ENCODE results near the gene THNSL1.

The THNSL1 gene

DNA sequence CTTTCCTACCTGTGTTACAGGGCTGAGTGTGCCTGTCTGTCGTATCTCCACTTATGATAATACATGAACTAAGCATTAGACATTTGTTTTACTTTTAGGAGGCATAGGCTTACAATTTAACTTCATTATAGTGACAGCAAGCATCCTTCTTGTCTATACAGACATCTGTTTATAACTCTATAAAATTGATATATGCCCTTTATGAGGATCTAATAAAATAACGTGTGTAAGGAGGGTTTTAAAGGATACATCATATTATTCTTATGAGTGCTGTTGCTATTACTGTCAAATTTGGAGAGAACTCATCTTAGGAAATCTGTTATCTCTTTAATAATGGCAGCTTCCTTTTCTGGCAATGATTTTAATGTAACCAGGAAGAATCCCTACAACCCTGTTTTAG is 21.9 kb downstream of the THNSL1 start:
- no peak overlapping the region for H3K4me3 ChIP-seq (ENCODE audit: low read length)
- TF ChIP-seq, protein P1, sequence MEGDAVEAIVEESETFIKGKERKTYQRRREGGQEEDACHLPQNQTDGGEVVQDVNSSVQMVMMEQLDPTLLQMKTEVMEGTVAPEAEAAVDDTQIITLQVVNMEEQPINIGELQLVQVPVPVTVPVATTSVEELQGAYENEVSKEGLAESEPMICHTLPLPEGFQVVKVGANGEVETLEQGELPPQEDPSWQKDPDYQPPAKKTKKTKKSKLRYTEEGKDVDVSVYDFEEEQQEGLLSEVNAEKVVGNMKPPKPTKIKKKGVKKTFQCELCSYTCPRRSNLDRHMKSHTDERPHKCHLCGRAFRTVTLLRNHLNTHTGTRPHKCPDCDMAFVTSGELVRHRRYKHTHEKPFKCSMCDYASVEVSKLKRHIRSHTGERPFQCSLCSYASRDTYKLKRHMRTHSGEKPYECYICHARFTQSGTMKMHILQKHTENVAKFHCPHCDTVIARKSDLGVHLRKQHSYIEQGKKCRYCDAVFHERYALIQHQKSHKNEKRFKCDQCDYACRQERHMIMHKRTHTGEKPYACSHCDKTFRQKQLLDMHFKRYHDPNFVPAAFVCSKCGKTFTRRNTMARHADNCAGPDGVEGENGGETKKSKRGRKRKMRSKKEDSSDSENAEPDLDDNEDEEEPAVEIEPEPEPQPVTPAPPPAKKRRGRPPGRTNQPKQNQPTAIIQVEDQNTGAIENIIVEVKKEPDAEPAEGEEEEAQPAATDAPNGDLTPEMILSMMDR (IDR thresholded peaks at IDR 0.05; ENCODE audit: insufficient read depth, low read depth, low read length, missing control alignments), result no peak
- DNase-seq (ENCODE audit: low read depth), result no peak

DNA sequence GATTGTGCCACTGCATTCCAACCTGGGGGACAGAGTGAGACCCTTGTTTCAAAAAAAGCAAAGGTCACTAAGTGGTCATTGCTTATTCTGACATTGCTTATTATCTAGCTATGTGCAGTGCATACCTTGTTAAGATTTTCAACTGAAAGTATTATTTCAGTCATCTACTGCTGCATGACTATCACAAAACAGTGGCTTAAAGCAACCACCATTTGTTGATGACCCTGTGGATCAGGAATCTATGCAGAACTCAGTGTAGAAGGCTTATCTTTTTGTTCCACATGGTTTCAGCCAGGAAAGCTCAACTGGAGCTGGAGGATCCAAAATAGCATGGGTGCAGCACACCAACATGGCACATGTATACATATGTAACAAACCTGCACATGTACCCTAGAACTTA is 23.1 kb downstream of the THNSL1 start:
- H3K4me3 ChIP-seq (ENCODE audit: low read length), result no peak overlapping the region
- TF ChIP-seq, protein P1 (IDR thresholded peaks at IDR 0.05; ENCODE audit: insufficient read depth, low read depth, low read length, missing control alignments), result no peak
- no peak for DNase-seq (ENCODE audit: low read depth)

DNA sequence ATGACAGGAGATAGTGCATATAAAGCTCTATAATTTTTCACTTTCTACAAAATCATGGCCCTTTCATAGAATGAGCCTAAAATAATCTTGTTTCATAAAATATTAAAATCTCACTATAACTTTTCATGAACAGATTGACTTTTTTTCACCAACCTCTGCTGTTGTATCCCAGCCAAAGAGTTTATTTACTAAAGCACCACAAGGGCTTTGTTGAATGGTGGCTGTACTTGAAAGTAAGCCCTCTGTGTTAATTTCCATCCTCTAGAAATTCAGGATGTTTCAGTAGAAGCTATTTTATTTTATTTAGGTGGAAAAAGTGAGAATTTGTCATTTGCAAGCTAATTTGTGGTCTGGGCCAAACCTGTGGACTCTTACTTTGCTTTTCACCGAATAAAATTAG is 30.2 kb downstream of the THNSL1 start:
- DNase-seq (ENCODE audit: low read depth), result no peak
- TF ChIP-seq, protein P1 (IDR thresholded peaks at IDR 0.05; ENCODE audit: insufficient read depth, low read depth, low read length, missing control alignments), result no peak
- H3K4me3 ChIP-seq (ENCODE audit: low read length), result no peak overlapping the region

DNA sequence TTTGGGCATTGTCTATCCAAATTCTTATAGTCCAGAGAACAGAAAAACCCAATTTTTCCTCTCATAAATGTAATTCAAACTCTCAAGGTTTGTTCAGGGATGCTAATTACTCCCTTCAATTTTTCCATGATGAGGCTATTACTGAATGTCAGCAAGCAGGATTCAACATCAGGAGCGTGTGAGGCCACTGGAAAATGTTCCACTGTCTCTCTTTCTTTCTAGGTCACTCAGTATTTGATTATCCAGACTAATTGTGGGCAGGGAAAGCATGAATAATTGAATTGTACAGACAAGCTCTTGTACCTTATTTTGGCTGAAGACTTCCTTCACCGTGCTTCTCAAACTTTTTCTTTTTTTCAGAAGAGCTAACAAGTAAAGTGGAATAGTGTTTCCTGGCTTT is 30.7 kb downstream of the THNSL1 start:
- TF ChIP-seq, protein P1 (IDR thresholded peaks at IDR 0.05; ENCODE audit: insufficient read depth, low read depth, low read length, missing control alignments), result no peak
- no peak for DNase-seq (ENCODE audit: low read depth)
- H3K4me3 ChIP-seq (ENCODE audit: low read length), result no peak overlapping the region

DNA sequence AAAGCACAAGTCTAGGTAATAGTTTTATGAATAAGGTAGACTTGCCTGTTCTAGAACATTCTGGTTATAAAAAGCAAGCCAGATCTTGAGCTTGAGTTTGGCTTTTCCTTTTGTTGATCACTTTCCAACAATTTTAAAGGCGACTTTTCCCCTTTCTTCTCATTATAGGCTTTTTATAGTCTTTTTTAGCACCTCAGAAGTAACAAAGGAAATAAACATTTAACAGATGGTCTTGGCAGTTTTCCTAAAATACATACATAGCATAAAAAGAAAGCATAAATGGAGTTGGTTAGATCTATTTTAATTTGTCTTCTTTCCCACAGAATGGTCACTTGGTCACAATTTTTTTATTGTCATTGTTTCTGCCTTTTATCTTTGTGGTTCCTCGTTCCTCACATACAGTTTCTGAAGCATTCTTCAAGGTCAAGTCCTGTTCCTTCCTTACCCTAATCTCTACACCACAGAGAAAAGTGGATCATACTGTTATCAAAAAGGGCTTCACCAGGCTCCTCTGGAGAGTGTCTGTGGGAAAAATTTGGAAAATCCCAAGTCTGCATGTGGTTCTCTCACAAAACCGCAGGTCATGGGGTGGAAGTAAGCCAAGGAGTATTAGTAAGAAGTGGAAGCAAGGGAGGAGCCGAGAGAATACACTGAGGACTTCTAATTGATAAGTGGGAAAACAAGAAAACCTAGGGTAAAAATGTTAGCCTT is 31.3 kb downstream of the THNSL1 start:
- no peak overlapping the region for H3K4me3 ChIP-seq (ENCODE audit: low read length)
- TF ChIP-seq, protein P1 (IDR thresholded peaks at IDR 0.05; ENCODE audit: insufficient read depth, low read depth, low read length, missing control alignments), result no peak
- DNase-seq (ENCODE audit: low read depth), result peak; percentile 64

DNA sequence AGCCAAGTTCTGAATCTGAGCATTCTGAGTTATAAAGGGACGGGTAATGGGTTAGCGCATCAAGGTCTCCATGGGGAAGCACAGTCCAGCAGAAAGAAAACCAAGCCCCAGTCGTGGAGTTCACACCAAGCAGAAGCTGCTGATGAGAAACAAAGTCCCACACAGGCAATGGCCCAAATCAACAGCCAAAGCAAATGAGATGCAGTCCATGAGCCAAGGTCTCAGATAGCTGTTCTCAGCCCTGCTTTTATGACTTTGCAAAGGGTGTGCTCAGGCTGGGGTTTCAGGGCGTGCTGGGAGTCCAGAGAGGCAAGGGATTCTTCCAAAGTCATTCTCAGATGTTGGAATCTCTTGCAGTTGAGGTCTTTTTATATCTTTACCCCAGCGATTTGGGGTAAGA is 32.0 kb downstream of the THNSL1 start:
- TF ChIP-seq, protein P1 (IDR thresholded peaks at IDR 0.05; ENCODE audit: insufficient read depth, low read depth, low read length, missing control alignments), result no peak
- H3K4me3 ChIP-seq (ENCODE audit: low read length), result no peak overlapping the region
- DNase-seq (ENCODE audit: low read depth), result no peak

DNA sequence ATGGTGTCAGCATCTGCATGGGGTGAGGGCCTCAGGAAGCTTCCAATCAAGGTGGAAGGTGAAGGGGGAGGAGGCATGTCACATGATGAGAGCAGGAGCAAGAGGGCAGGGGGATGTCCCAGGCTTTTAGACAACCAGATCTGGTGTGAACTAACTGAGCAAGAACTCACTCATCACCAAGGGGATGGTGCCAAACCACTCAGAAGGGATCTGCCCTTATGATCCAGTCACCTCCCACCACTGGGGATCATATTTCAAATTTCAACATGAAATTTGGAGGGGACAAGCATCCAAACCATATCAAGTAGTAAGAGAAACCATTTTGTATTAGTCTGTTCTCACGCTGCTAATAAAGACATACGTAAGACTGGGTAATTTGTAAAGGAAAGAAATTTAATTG is 33.6 kb downstream of the THNSL1 start:
- no peak overlapping the region for H3K4me3 ChIP-seq (ENCODE audit: low read length)
- TF ChIP-seq, protein P1 (IDR thresholded peaks at IDR 0.05; ENCODE audit: insufficient read depth, low read depth, low read length, missing control alignments), result no peak
- DNase-seq (ENCODE audit: low read depth), result no peak

Measured in epithelial cell of esophagus (primary cell).